Keratinocyte (primary cell): ENCODE results near the gene RABL3. TPM values are rescaled to one million over a fixed set of nuclear protein-coding genes. Genes with fewer than 3 reads are reported as not detected.

Experiments
- DNase-seq: peaks from one replicate; pipeline ENCODE4 v3.0.0-alpha.2; 2011; ENCODE audit warnings: low read depth, missing footprints, low spot score
- FAIRE-seq: peaks from 2 replicates; lab custom pipeline; 2011; peaks lifted over from hg19 to GRCh38; lab: Jason Lieb, UNC
- H2AFZ ChIP-seq: 2 replicates; pipeline ENCODE4 v1.6.0; 2012; ENCODE audit warnings: low read length, control low read depth, inconsistent platforms; ENCODE audit not compliant: control insufficient read depth
- H3K27ac ChIP-seq: 2 replicates; pipeline ENCODE4 v1.5.1; 2011; ENCODE audit warnings: low read length; ENCODE audit not compliant: control insufficient read depth, insufficient read depth
- H3K27me3 ChIP-seq: 3 replicates; pipeline ENCODE4 v1.6.0; 2011; ENCODE audit warnings: low read length; ENCODE audit not compliant: control insufficient read depth, insufficient read depth; ENCODE audit errors: extremely low read depth
- H3K36me3 ChIP-seq, 2 experiments: 2 replicates in 1 of 2; 3 replicates in 1 of 2; pipeline ENCODE4 v1.5.1; 2011; ENCODE audit warnings: low read length in 2 of 2, mild to moderate bottlenecking in 1 of 2; ENCODE audit not compliant: control insufficient read depth in 2 of 2, insufficient read depth in 2 of 2; ENCODE audit errors: extremely low read depth in 1 of 2
- H3K4me1 ChIP-seq: 3 replicates; pipeline ENCODE4 v1.5.1; 2011; ENCODE audit warnings: low read length; ENCODE audit not compliant: control insufficient read depth, insufficient read depth; ENCODE audit errors: extremely low read depth
- H3K4me2 ChIP-seq: 3 replicates; pipeline ENCODE4 v1.6.0; 2011; ENCODE audit warnings: low read depth, low read length; ENCODE audit not compliant: control insufficient read depth, insufficient read depth; ENCODE audit errors: extremely low read depth
- H3K4me3 ChIP-seq, 3 experiments: fragments of 200-600 bp in 1 of 3; sonication (generic) in 1 of 3; 2 replicates in 2 of 3; 3 replicates in 1 of 3; pipeline ENCODE4 v1.5.1; 2011 to 2016; ENCODE audit warnings: low read length in 3 of 3, mild to moderate bottlenecking in 3 of 3, control low read depth in 2 of 3, inconsistent platforms in 1 of 3, low read depth in 1 of 3, mixed read lengths in 1 of 3, mixed run types in 1 of 3, moderate library complexity in 1 of 3; ENCODE audit not compliant: control insufficient read depth in 2 of 3, insufficient read depth in 2 of 3; ENCODE audit errors: extremely low read depth in 1 of 3
- H3K79me2 ChIP-seq: 2 replicates; pipeline ENCODE4 v1.6.0; 2012; ENCODE audit warnings: low read length; ENCODE audit not compliant: control insufficient read depth, insufficient read depth
- H3K9ac ChIP-seq: 3 replicates; pipeline ENCODE4 v1.6.0; 2011; ENCODE audit warnings: low read length; ENCODE audit not compliant: control insufficient read depth, insufficient read depth; ENCODE audit errors: extremely low read depth
- H3K9me1 ChIP-seq: 3 replicates; pipeline ENCODE4 v1.6.0; 2011; ENCODE audit warnings: low read length; ENCODE audit not compliant: control insufficient read depth, insufficient read depth; ENCODE audit errors: extremely low read depth
- H3K9me3 ChIP-seq: 2 replicates; pipeline ENCODE4 v1.5.1; 2012; ENCODE audit warnings: low read depth, low read length; ENCODE audit not compliant: control insufficient read depth
- H4K20me1 ChIP-seq: 3 replicates; pipeline ENCODE4 v1.6.0; 2011; ENCODE audit warnings: low read length; ENCODE audit not compliant: control insufficient read depth, insufficient read depth; ENCODE audit errors: extremely low read depth
- CTCF ChIP-seq, 3 experiments: IDR thresholded peaks in 1 of 3; conservative IDR thresholded peaks in 1 of 3; optimal IDR thresholded peaks in 1 of 3; 2 replicates in 2 of 3; 3 replicates in 1 of 3; pipeline versions ENCODE3 to v1.5.1; 2011; ENCODE audit warnings: low read length in 3 of 3, mild to moderate bottlenecking in 3 of 3, moderate library complexity in 2 of 3, control low read depth in 1 of 3, inconsistent platforms in 1 of 3; ENCODE audit not compliant: insufficient read depth in 2 of 3; ENCODE audit errors: extremely low read depth in 1 of 3
- EZH2 ChIP-seq: IDR thresholded peaks from one replicate; pipeline ENCODE4 v1.6.1; 2012; ENCODE audit warnings: inconsistent platforms, mild to moderate bottlenecking, low read length, moderate library complexity
- dilution Hi-C: fragments of 300-500 bp; cut with MboI; formaldehyde crosslinking; loops from one replicate; pipeline ENCODE4 v1.7.0; 2020; ENCODE audit warnings: low sequenced_read_pairs; ENCODE audit not compliant: extremely low pct_ligation_motif_present
- polyA plus RNA-seq, 5 experiments: library from polyadenylated mRNA; depleted of rRNA in 3 of 5; stranded (reverse) in 3 of 5; stranded (forward) in 1 of 5; unstranded in 1 of 5; fragments of >200 nt; gene quantifications; 1 replicate in 1 of 5; 2 replicates in 3 of 5; 3 replicates in 1 of 5; pipeline versions ENCODE4 v1.2.1 to v1.2.3, GENCODE V29; 2011 to 2012; ENCODE audit warnings: missing spikeins in 2 of 5, low read depth in 1 of 5, low replicate concordance in 1 of 5

Gene RABL3
- polyA plus RNA-seq, 1 donor (not counting 4 experiments of a cell fraction or from before 2014, with no cell fraction given), result 13.4 TPM

GRCh38 chr3:120642368-120642948 is 99.9 kb downstream of the RABL3 start:
- Histone ChIP-seq H2AFZ (no peak overlapping the region), H3K27ac (no peak overlapping the region), H4K20me1 (no peaks in the 10 kb centered on the region), H3K9ac (no peak overlapping the region), H3K9me1 (no peaks in the 10 kb centered on the region), H3K4me2 (no peak overlapping the region), H3K4me1 (no peaks in the 10 kb centered on the region), H3K9me3 (no peaks in the 10 kb centered on the region), H3K27me3 (no peaks in the 10 kb centered on the region), H3K4me3 (no peak overlapping the region), H3K79me2 (no peaks in the 10 kb centered on the region), H3K36me3 (no peaks in the 10 kb centered on the region)
- dilution Hi-C loops, result no loop called here
- FAIRE-seq (no peak), DNase-seq (no peak)
- no peak for TF ChIP-seq EZH2
- no peak for TF ChIP-seq CTCF (optimal IDR thresholded peaks at IDR 0.05 in 1 of 3, IDR thresholded peaks at IDR 0.05 in 1 of 3, conservative IDR thresholded peaks at IDR 0.05 in 1 of 3; ENCODE audit: extremely low read depth in 1 of 3, insufficient read depth in 2 of 3, low read length in 3 of 3)

- Histone ChIP-seq H3K27ac (no peak overlapping the region), H3K4me1 (no peaks in the 10 kb centered on the region), H2AFZ (no peak overlapping the region), H3K27me3 (no peaks in the 10 kb centered on the region), H3K36me3 (no peaks in the 10 kb centered on the region), H3K9ac (no peak overlapping the region), H3K79me2 (no peaks in the 10 kb centered on the region), H4K20me1 (no peaks in the 10 kb centered on the region), H3K4me2 (no peak overlapping the region), H3K9me3 (no peaks in the 10 kb centered on the region), H3K9me1 (no peaks in the 10 kb centered on the region), H3K4me3 (no peak overlapping the region)
- TF ChIP-seq CTCF (optimal IDR thresholded peaks at IDR 0.05 in 1 of 3, IDR thresholded peaks at IDR 0.05 in 1 of 3, conservative IDR thresholded peaks at IDR 0.05 in 1 of 3; ENCODE audit: extremely low read depth in 1 of 3, insufficient read depth in 2 of 3, low read length in 3 of 3) (no peak), EZH2 (no peak)
- dilution Hi-C loops, result no loop called here
- DNase-seq, result no peak
- no peak for FAIRE-seq
These were observed 100.5 kb downstream of the RABL3 start for GRCh38 chr3:120641696-120642246.
